Endothelial cell of umbilical vein (primary cell): ENCODE measurements around the gene KRT83.

Experiments used
- CTCF ChIP-seq, 2 donors: IDR thresholded peaks; 1 replicate in 1 of 2; 2 replicates in 1 of 2; pipeline ENCODE4 v1.5.1; 2011; ENCODE audit warnings: low read length in 2 of 2, mild to moderate bottlenecking in 2 of 2, moderate library complexity in 2 of 2, control low read depth in 1 of 2, inconsistent platforms in 1 of 2, low read depth in 1 of 2; ENCODE audit not compliant: insufficient read depth in 1 of 2; ENCODE audit errors: extremely low read depth in 1 of 2
- EZH2 ChIP-seq: IDR thresholded peaks from 2 replicates; pipeline ENCODE4 v1.6.1; 2012; ENCODE audit warnings: borderline replicate concordance, low read depth, mild to moderate bottlenecking, moderate library complexity, low read length, inconsistent platforms; ENCODE audit not compliant: severe bottlenecking
- JUN ChIP-seq: IDR thresholded peaks from 2 replicates; pipeline ENCODE4 v1.6.1; 2011; ENCODE audit warnings: borderline replicate concordance, low read depth; ENCODE audit not compliant: insufficient read length, insufficient read depth
- MAX ChIP-seq: IDR thresholded peaks from 2 replicates; pipeline ENCODE4 v1.6.1; 2011; ENCODE audit not compliant: insufficient read depth, insufficient read length
- POLR2A ChIP-seq: IDR thresholded peaks from 2 replicates; pipeline ENCODE4 v1.6.1; 2012; ENCODE audit warnings: low read depth, mild to moderate bottlenecking, control low read depth, low read length
- POLR2AphosphoS5 ChIP-seq: IDR thresholded peaks from 2 replicates; pipeline ENCODE4 v1.6.1; 2012; ENCODE audit warnings: low read depth, mild to moderate bottlenecking, control low read depth, low read length, moderate library complexity; ENCODE audit not compliant: insufficient read depth

- TF ChIP-seq CTCF (IDR thresholded peaks at IDR 0.05; ENCODE audit: extremely low read depth in 1 of 2, insufficient read depth in 1 of 2, low read depth in 1 of 2, low read length in 2 of 2) (no peak), JUN (no peak), POLR2A (no peak), MAX (no peak), EZH2 (no peak), POLR2AphosphoS5 (no peak)
These were observed 25.4 kb upstream of the KRT83 start for GRCh38 chr12:52346593-52346992.
